Tibial nerve (tissue), 3 donors: ENCODE results near the gene PKDREJ.

Source experiments
- CTCF ChIP-seq, 5 experiments: fragments of 200-600 bp in 3 of 5; fragments of 450-650 bp in 2 of 5; sonication (generic) in 3 of 5; IDR thresholded peaks; one replicate each; pipeline ENCODE4 v1.5.1; 2016 to 2019; ENCODE audit warnings: antibody characterized with exemption in 5 of 5, mild to moderate bottlenecking in 3 of 5, moderate library complexity in 2 of 5
- POLR2A ChIP-seq, 2 donors: fragments of 450-650 bp; IDR thresholded peaks; one replicate each; pipeline ENCODE4 v1.6.1; 2017; ENCODE audit warnings: antibody characterized with exemption in 2 of 2, mild to moderate bottlenecking in 2 of 2, moderate library complexity in 2 of 2

- TF ChIP-seq CTCF (IDR thresholded peaks at IDR 0.05) (no peak), POLR2A (IDR thresholded peaks at IDR 0.05) (no peak)
Observed at GRCh38 chr22:46287873-46288751, 25.0 kb upstream of the PKDREJ start.
